Liver (tissue), 9 donors: Measurements from ENCODE around the gene HNRNPDL. TPM values are rescaled to one million over a fixed set of nuclear protein-coding genes. Genes with fewer than 3 reads are reported as not detected.

Experiments used
- DNase-seq: peaks from one replicate; pipeline ENCODE4 v3.0.0-alpha.2; 2017; ENCODE audit warnings: low spot score
- H3K27ac ChIP-seq, 2 donors: one replicate each; pipeline ENCODE4 v1.7.0; 2013; ENCODE audit warnings: inconsistent platforms in 2 of 2, low read length in 2 of 2, control low read depth in 1 of 2, low read depth in 1 of 2, mild to moderate bottlenecking in 1 of 2
- H3K27me3 ChIP-seq, 4 donors: one replicate each; pipeline versions ENCODE4 v1.6.1 to v1.7.0; 2013; ENCODE audit warnings: low read length in 3 of 4, inconsistent platforms in 1 of 4, mild to moderate bottlenecking in 1 of 4, moderate library complexity in 1 of 4; ENCODE audit not compliant: control insufficient read depth in 4 of 4, insufficient read depth in 4 of 4
- H3K36me3 ChIP-seq, 4 donors: one replicate each; pipeline versions ENCODE4 v1.6.1 to v1.7.0; 2013; ENCODE audit warnings: low read length in 3 of 4, mild to moderate bottlenecking in 3 of 4, low read depth in 1 of 4, moderate library complexity in 1 of 4; ENCODE audit not compliant: control insufficient read depth in 4 of 4, insufficient read depth in 3 of 4
- H3K4me1 ChIP-seq, 4 donors: one replicate each; pipeline versions ENCODE4 v1.6.1 to v1.7.0; 2013; ENCODE audit warnings: low read length in 3 of 4, mild to moderate bottlenecking in 3 of 4, moderate library complexity in 1 of 4; ENCODE audit not compliant: control insufficient read depth in 4 of 4, insufficient read depth in 4 of 4
- H3K4me3 ChIP-seq, 3 donors: one replicate each; pipeline versions ENCODE4 v1.6.1 to v1.7.0; 2013; ENCODE audit warnings: low read length in 3 of 3, control low read depth in 1 of 3, low read depth in 1 of 3, mild to moderate bottlenecking in 1 of 3
- H3K9ac ChIP-seq, 2 donors: one replicate each; pipeline ENCODE4 v1.7.0; 2013; ENCODE audit warnings: low read length in 2 of 2, mild to moderate bottlenecking in 2 of 2, moderate library complexity in 2 of 2, control low read depth in 1 of 2, low read depth in 1 of 2
- H3K9me3 ChIP-seq, 4 donors: one replicate each; pipeline versions ENCODE4 v1.6.1 to v1.7.0; 2013; ENCODE audit warnings: low read length in 3 of 4; ENCODE audit not compliant: control insufficient read depth in 4 of 4
- EGR1 ChIP-seq, 2 donors: IDR thresholded peaks; 2 replicates each; pipeline ENCODE4 v1.6.1; 2016 to 2018; ENCODE audit warnings: antibody characterized with exemption in 2 of 2, low read depth in 2 of 2
- FOXA1 ChIP-seq: IDR thresholded peaks from 2 replicates; pipeline ENCODE4 v1.6.1; 2016; ENCODE audit warnings: antibody characterized with exemption
- FOXA2 ChIP-seq: IDR thresholded peaks from 2 replicates; pipeline ENCODE4 v1.6.1; 2016; ENCODE audit warnings: antibody characterized with exemption
- GABPA ChIP-seq, 2 donors: IDR thresholded peaks in 1 of 2; conservative IDR thresholded peaks in 1 of 2; 2 replicates each; pipeline ENCODE4 v1.6.1; 2016; ENCODE audit warnings: antibody characterized with exemption in 2 of 2, mild to moderate bottlenecking in 1 of 2, moderate library complexity in 1 of 2
- HNF4A ChIP-seq, 2 donors: conservative IDR thresholded peaks; 2 replicates each; pipeline ENCODE4 v1.6.1; 2016; ENCODE audit warnings: antibody characterized with exemption in 2 of 2, mild to moderate bottlenecking in 2 of 2
- HNF4G ChIP-seq: IDR thresholded peaks from 2 replicates; pipeline ENCODE4 v1.6.1; 2016; ENCODE audit warnings: antibody characterized with exemption
- NR2F2 ChIP-seq: IDR thresholded peaks from 2 replicates; pipeline ENCODE4 v1.6.1; 2016; ENCODE audit warnings: antibody characterized with exemption
- RAD21 ChIP-seq, 2 donors: IDR thresholded peaks; 2 replicates each; pipeline ENCODE4 v1.6.1; 2016; ENCODE audit warnings: antibody characterized with exemption in 2 of 2, mild to moderate bottlenecking in 2 of 2
- SP1 ChIP-seq: IDR thresholded peaks from 2 replicates; pipeline ENCODE4 v1.6.1; 2018; ENCODE audit warnings: antibody characterized with exemption, mild to moderate bottlenecking
- TAF1 ChIP-seq: conservative IDR thresholded peaks from 2 replicates; pipeline ENCODE4 v1.6.1; 2016; ENCODE audit warnings: antibody characterized with exemption, mild to moderate bottlenecking
- WGBS: extraction: QIAGEN DNeasy Blood & Tissue Kit; methylation state at CpG from one replicate; pipeline ENCODE4 v1.1.7; 2013; 5-methylcytosine and 5-hydroxymethylcytosine counted together
- polyA plus RNA-seq, 2 donors: library from polyadenylated mRNA; stranded (reverse) in 1 of 2; unstranded in 1 of 2; fragments of 200-250 nt in 1 of 2; fragments of >200 nt in 1 of 2; fragmentation: Nextera tagmentation in 1 of 2; extraction: Ambion mirVana in 1 of 2; gene quantifications; one replicate each; pipeline versions ENCODE4 v1.2.1 to v1.2.3, GENCODE V29; 2013 to 2015
- total RNA-seq, 2 donors: library from RNA; depleted of rRNA; stranded (reverse); fragments of >200 nt; gene quantifications; one replicate each; pipeline ENCODE4 v1.2.3, GENCODE V29; 2014
- TF ChIP-seq, protein P1 (sequence below): IDR thresholded peaks from 2 replicates; pipeline ENCODE4 v1.6.1; 2016; ENCODE audit warnings: antibody characterized with exemption, mild to moderate bottlenecking
- TF ChIP-seq, protein P2 (sequence below): IDR thresholded peaks from 2 replicates; pipeline ENCODE4 v1.6.1; 2016; ENCODE audit warnings: antibody characterized with exemption
- TF ChIP-seq, protein P3 (sequence below): IDR thresholded peaks from 2 replicates; pipeline ENCODE4 v1.6.1; 2016; ENCODE audit warnings: antibody characterized with exemption
- TF ChIP-seq, protein P4 (sequence below): IDR thresholded peaks from 2 replicates; pipeline ENCODE4 v1.6.1; 2016; ENCODE audit warnings: antibody characterized with exemption
- donor health status: healthy.
- donor health status: healthy.
- donor health status: healthy.
- donor health status: healthy.
- donor health status: healthy.

The HNRNPDL gene
- total and polyA plus RNA-seq, 4 donors: 53.1 to 57.9 (median 57.6) TPM

DNA sequence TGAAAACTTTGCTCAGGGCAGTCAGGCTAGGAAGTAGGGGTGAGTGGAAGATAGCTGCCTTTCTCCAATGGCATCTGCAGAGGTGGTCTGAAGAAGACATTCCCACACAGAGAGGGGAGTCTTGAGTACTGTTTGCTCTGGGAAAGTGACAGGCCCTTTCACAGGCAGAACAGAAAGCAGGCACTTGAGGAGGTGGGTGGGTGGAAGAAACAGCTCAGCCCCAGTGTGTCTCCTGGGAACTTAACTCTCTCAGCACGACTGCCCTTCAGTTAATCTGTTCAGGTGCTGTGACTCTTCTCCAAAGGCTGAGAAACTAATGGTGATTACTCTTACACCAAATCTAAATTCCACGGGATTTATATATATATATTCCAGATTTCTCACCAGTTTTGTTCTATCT is 28.5 kb upstream of the HNRNPDL start (continued):
- TF ChIP-seq, protein P1, sequence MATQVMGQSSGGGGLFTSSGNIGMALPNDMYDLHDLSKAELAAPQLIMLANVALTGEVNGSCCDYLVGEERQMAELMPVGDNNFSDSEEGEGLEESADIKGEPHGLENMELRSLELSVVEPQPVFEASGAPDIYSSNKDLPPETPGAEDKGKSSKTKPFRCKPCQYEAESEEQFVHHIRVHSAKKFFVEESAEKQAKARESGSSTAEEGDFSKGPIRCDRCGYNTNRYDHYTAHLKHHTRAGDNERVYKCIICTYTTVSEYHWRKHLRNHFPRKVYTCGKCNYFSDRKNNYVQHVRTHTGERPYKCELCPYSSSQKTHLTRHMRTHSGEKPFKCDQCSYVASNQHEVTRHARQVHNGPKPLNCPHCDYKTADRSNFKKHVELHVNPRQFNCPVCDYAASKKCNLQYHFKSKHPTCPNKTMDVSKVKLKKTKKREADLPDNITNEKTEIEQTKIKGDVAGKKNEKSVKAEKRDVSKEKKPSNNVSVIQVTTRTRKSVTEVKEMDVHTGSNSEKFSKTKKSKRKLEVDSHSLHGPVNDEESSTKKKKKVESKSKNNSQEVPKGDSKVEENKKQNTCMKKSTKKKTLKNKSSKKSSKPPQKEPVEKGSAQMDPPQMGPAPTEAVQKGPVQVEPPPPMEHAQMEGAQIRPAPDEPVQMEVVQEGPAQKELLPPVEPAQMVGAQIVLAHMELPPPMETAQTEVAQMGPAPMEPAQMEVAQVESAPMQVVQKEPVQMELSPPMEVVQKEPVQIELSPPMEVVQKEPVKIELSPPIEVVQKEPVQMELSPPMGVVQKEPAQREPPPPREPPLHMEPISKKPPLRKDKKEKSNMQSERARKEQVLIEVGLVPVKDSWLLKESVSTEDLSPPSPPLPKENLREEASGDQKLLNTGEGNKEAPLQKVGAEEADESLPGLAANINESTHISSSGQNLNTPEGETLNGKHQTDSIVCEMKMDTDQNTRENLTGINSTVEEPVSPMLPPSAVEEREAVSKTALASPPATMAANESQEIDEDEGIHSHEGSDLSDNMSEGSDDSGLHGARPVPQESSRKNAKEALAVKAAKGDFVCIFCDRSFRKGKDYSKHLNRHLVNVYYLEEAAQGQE: no peak

DNA sequence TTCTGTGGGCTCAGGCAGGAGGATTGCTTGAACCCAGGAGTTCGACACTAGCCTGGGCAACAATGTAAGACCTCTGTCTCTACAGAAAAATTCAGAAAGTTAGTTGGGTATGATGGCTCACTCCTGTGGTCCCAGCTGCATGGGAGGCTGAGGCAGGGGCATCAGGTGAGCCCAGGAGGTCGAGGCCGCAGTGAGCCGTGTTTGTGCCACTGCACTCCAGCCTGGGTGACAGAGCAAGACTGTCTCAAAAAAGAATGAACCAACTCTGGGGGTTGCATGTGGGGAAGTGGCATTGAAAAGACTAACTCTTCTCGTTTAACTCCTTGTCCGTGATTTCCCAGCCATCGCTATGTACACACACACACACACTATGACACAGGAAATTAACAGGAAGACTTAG is 27.0 kb upstream of the HNRNPDL start:
- TF ChIP-seq EGR1 (IDR thresholded peaks at IDR 0.05; ENCODE audit: low read depth in 2 of 2) (no peak), FOXA2 (no peak), GABPA (IDR thresholded peaks at IDR 0.05 in 1 of 2, conservative IDR thresholded peaks at IDR 0.05 in 1 of 2) (no peak), TAF1 (no peak), FOXA1 (no peak), HNF4A (conservative IDR thresholded peaks at IDR 0.05) (no peak)
- TF ChIP-seq, protein P1: no peak
- TF ChIP-seq, protein P2, sequence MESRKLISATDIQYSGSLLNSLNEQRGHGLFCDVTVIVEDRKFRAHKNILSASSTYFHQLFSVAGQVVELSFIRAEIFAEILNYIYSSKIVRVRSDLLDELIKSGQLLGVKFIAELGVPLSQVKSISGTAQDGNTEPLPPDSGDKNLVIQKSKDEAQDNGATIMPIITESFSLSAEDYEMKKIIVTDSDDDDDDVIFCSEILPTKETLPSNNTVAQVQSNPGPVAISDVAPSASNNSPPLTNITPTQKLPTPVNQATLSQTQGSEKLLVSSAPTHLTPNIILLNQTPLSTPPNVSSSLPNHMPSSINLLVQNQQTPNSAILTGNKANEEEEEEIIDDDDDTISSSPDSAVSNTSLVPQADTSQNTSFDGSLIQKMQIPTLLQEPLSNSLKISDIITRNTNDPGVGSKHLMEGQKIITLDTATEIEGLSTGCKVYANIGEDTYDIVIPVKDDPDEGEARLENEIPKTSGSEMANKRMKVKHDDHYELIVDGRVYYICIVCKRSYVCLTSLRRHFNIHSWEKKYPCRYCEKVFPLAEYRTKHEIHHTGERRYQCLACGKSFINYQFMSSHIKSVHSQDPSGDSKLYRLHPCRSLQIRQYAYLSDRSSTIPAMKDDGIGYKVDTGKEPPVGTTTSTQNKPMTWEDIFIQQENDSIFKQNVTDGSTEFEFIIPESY: no peak
- Histone ChIP-seq H3K36me3 (peaks cover 7 to 22% (median 16%) of the 10 kb centered on the region in 4 donors), H3K27ac (no peak overlapping the region), H3K4me3 (no peak overlapping the region), H3K4me1 (peaks cover 0 to 3% (median under 1%) of the 10 kb centered on the region in 4 donors), H3K9me3 (no peaks in the 10 kb centered on the region), H3K9ac (no peak overlapping the region), H3K27me3 (no peaks in the 10 kb centered on the region)
- 91% methylated on average over 7 of the region's 7 CpGs for WGBS
- DNase-seq: no peak

DNA sequence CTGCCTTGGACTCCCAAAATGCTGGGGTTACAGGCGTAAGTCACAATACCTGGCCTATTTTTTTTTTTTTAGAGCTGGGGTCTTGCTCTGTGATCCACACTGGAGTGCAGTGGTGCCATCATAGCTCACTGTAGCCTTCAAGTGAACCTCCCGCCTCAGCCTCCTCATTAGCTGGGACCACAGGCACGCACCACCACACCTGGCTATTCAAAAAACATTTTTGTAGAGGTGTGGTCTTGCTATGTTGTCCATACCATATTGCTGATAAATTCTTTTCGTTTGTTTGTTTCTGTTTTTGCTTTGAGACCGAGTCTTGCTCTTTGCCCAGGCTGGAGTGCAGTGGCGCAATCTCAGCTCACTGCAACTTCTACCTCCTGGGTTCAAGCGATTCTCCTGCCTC is 21.8 kb upstream of the HNRNPDL start:
- no peak for DNase-seq
- Histone ChIP-seq H3K9ac (no peak overlapping the region), H3K4me3 (no peak overlapping the region), H3K27me3 (no peaks in the 10 kb centered on the region), H3K27ac (no peak overlapping the region), H3K9me3 (no peaks in the 10 kb centered on the region), H3K36me3 (peaks cover under 1 to 28% (median 19%) of the 10 kb centered on the region in 4 donors), H3K4me1 (no peaks in the 10 kb centered on the region)
- WGBS: 90% methylated on average over 7 of the region's 7 CpGs
- TF ChIP-seq HNF4G (no peak), FOXA1 (no peak), RAD21 (IDR thresholded peaks at IDR 0.05) (no peak), SP1 (no peak), GABPA (IDR thresholded peaks at IDR 0.05 in 1 of 2, conservative IDR thresholded peaks at IDR 0.05 in 1 of 2) (no peak), HNF4A (conservative IDR thresholded peaks at IDR 0.05) (no peak), EGR1 (IDR thresholded peaks at IDR 0.05; ENCODE audit: low read depth in 2 of 2) (no peak), NR2F2 (no peak)
- TF ChIP-seq, protein P3, sequence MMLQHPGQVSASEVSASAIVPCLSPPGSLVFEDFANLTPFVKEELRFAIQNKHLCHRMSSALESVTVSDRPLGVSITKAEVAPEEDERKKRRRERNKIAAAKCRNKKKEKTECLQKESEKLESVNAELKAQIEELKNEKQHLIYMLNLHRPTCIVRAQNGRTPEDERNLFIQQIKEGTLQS: no peak
- TF ChIP-seq, protein P4, sequence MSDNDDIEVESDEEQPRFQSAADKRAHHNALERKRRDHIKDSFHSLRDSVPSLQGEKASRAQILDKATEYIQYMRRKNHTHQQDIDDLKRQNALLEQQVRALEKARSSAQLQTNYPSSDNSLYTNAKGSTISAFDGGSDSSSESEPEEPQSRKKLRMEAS: no peak
